IMR-90 (cell line): Measurements from ENCODE around the gene RET. TPM values are rescaled to one million over a fixed set of nuclear protein-coding genes. Genes with fewer than 3 reads are reported as not detected.

Source experiments
- ATAC-seq: fragments of 200-7000 bp; cut with Tn5 transposase; 2 replicates; pipeline ENCODE4 v1.9.1; 2020; ENCODE audit warnings: low read depth, mild to moderate bottlenecking, moderate library complexity
- BruUV-seq: library from RNA; stranded (reverse); fragments of 400-500 nt; replicated peaks from 2 replicates; lab custom pipeline; 2021; lab: Mats Ljungman, UMichigan
- CTCF ChIA-PET: fragments of 300-600 bp; formaldehyde crosslinking; extraction: SDS; loops from one replicate; lab custom pipeline; 2021; ENCODE audit warnings: antibody characterized with exemption; lab: Yijun Ruan, JAX
- POLR2A ChIA-PET: fragments of 300-600 bp; sonication (Branson Sonifier 250); formaldehyde crosslinking; loops from one replicate; lab custom pipeline; 2022; ENCODE audit warnings: antibody characterized with exemption; ENCODE audit not compliant: unreplicated experiment; lab: Charles Lee
- DNase-seq: peaks from one replicate; pipeline ENCODE4 v3.0.0; 2013
- H2AFZ ChIP-seq: replicated peaks from 2 replicates; pipeline ENCODE3; 2013; ENCODE audit warnings: low read length, mild to moderate bottlenecking; ENCODE audit not compliant: poor library complexity
- H2AK5ac ChIP-seq: 2 replicates; pipeline ENCODE4 v1.6.1; 2013; ENCODE audit warnings: low read depth, low read length, inconsistent platforms
- H2AK9ac ChIP-seq: replicated peaks from 2 replicates; pipeline ENCODE3; 2013; ENCODE audit warnings: mild to moderate bottlenecking, low read depth, low read length, moderate library complexity; ENCODE audit not compliant: poor library complexity
- H2BK120ac ChIP-seq: 2 replicates; pipeline ENCODE4 v1.6.1; 2013; ENCODE audit warnings: low read depth, low read length, inconsistent platforms
- H2BK15ac ChIP-seq: 3 replicates; pipeline ENCODE4 v1.6.1; 2013; ENCODE audit warnings: low read depth, low read length, inconsistent platforms
- H2BK20ac ChIP-seq: 2 replicates; pipeline ENCODE4 v1.6.1; 2013; ENCODE audit warnings: low read depth, mild to moderate bottlenecking, inconsistent platforms, low read length, moderate library complexity
- H2BK5ac ChIP-seq: 2 replicates; pipeline ENCODE4 v1.6.1; 2013; ENCODE audit warnings: mild to moderate bottlenecking, low read depth, low read length, inconsistent platforms; ENCODE audit not compliant: poor library complexity, severe bottlenecking
- H3K14ac ChIP-seq: replicated peaks from 2 replicates; pipeline ENCODE4 v1.6.1; 2013; ENCODE audit warnings: low read depth, low read length, inconsistent platforms
- H3K18ac ChIP-seq: 2 replicates; pipeline ENCODE4 v1.6.1; 2013; ENCODE audit warnings: low read depth, low read length, control low read depth
- H3K23ac ChIP-seq: 2 replicates; pipeline ENCODE4 v1.6.1; 2013; ENCODE audit warnings: low read depth, low read length, inconsistent platforms
- H3K27ac ChIP-seq: 2 replicates; pipeline ENCODE4 v1.5.1; 2013; ENCODE audit warnings: mild to moderate bottlenecking, control low read depth, low read length; ENCODE audit not compliant: insufficient read depth
- H3K27me3 ChIP-seq: 2 replicates; pipeline ENCODE4 v1.6.1; 2013; ENCODE audit warnings: low read length; ENCODE audit not compliant: control insufficient read depth, insufficient read depth
- H3K36me3 ChIP-seq: 2 replicates; pipeline ENCODE4 v1.6.1; 2013; ENCODE audit warnings: low read length, mixed read lengths; ENCODE audit not compliant: control insufficient read depth, insufficient read depth
- H3K4ac ChIP-seq: 2 replicates; pipeline ENCODE4 v1.6.1; 2013; ENCODE audit warnings: low read depth, low read length, inconsistent platforms
- H3K4me1 ChIP-seq: 2 replicates; pipeline ENCODE4 v1.6.1; 2013; ENCODE audit warnings: low read length, mixed read lengths; ENCODE audit not compliant: control insufficient read depth, insufficient read depth
- H3K4me2 ChIP-seq: 2 replicates; pipeline ENCODE4 v1.6.1; 2013; ENCODE audit warnings: low read depth, mild to moderate bottlenecking, control low read depth, low read length, moderate library complexity
- H3K4me3 ChIP-seq: 2 replicates; pipeline ENCODE4 v1.5.1; 2013; ENCODE audit warnings: low read depth, mild to moderate bottlenecking, control low read depth, low read length, moderate library complexity; ENCODE audit not compliant: insufficient read depth
- H3K56ac ChIP-seq: 2 replicates; pipeline ENCODE4 v1.6.1; 2013; ENCODE audit warnings: low read length, inconsistent platforms; ENCODE audit not compliant: insufficient read depth; ENCODE audit errors: extremely low read depth
- H3K79me1 ChIP-seq, 2 experiments: 2 replicates each; pipeline ENCODE4 v1.6.1; 2013; ENCODE audit warnings: low read length in 2 of 2, inconsistent platforms in 1 of 2, low read depth in 1 of 2
- H3K9ac ChIP-seq: 2 replicates; pipeline ENCODE4 v1.6.1; 2013; ENCODE audit warnings: low read depth, low read length, control low read depth
- H3K9me1 ChIP-seq: 2 replicates; pipeline ENCODE4 v1.6.1; 2013; ENCODE audit warnings: low read length, inconsistent platforms; ENCODE audit not compliant: insufficient read depth
- H3K9me3 ChIP-seq: 2 replicates; pipeline ENCODE4 v1.6.1; 2013; ENCODE audit warnings: low read length; ENCODE audit not compliant: control insufficient read depth, insufficient read depth
- H4K20me1 ChIP-seq: 2 replicates; pipeline ENCODE4 v1.6.1; 2013; ENCODE audit warnings: low read length, inconsistent platforms; ENCODE audit not compliant: insufficient read depth
- H4K5ac ChIP-seq: 2 replicates; pipeline ENCODE4 v1.6.1; 2013; ENCODE audit warnings: mild to moderate bottlenecking, low read depth, low read length, control low read depth
- H4K8ac ChIP-seq, 2 experiments: 2 replicates each; pipeline ENCODE4 v1.6.1; 2013; ENCODE audit warnings: low read depth in 2 of 2, low read length in 2 of 2, control low read depth in 1 of 2, inconsistent platforms in 1 of 2
- H4K91ac ChIP-seq: 2 replicates; pipeline ENCODE4 v1.6.1; 2013; ENCODE audit warnings: low read depth, low read length, inconsistent platforms; ENCODE audit not compliant: insufficient read depth
- BHLHE40 ChIP-seq: fragments of 150-350 bp; IDR thresholded peaks from 2 replicates; pipeline ENCODE4 v1.6.1; 2016; ENCODE audit warnings: mild to moderate bottlenecking, low read depth, low read length
- CHD1 ChIP-seq: IDR thresholded peaks from 2 replicates; pipeline ENCODE4 v1.6.1; 2012; ENCODE audit warnings: low read depth, low read length, improper control_type of control experiment
- CTCF ChIP-seq: conservative IDR thresholded peaks from 2 replicates; pipeline ENCODE4 v1.5.1; 2012; ENCODE audit warnings: mild to moderate bottlenecking, low read depth, low read length, improper control_type of control experiment
- ELK1 ChIP-seq: fragments of 150-350 bp; IDR thresholded peaks from 2 replicates; pipeline ENCODE4 v1.6.1; 2016; ENCODE audit warnings: low read depth, mild to moderate bottlenecking, low read length, moderate library complexity, borderline replicate concordance
- FOS ChIP-seq: fragments of 150-350 bp; IDR thresholded peaks from 2 replicates; pipeline ENCODE4 v1.6.1; 2016; ENCODE audit warnings: low read depth, low read length
- MAFK ChIP-seq: IDR thresholded peaks from 2 replicates; pipeline ENCODE4 v1.6.1; 2012; ENCODE audit warnings: low read depth, low read length, improper control_type of control experiment
- MAZ ChIP-seq: IDR thresholded peaks from 2 replicates; pipeline ENCODE4 v1.6.1; 2012; ENCODE audit warnings: low read depth, mild to moderate bottlenecking, low read length, improper control_type of control experiment, moderate library complexity, borderline replicate concordance
- MXI1 ChIP-seq: IDR thresholded peaks from 2 replicates; pipeline ENCODE4 v1.6.1; 2012; ENCODE audit warnings: low read depth, mild to moderate bottlenecking, low read length, moderate library complexity, borderline replicate concordance
- POLR2A ChIP-seq: IDR thresholded peaks from 2 replicates; pipeline ENCODE4 v1.6.1; 2012; ENCODE audit warnings: mild to moderate bottlenecking, low read depth, low read length
- RAD21 ChIP-seq: IDR thresholded peaks from 2 replicates; pipeline ENCODE4 v1.6.1; 2012; ENCODE audit warnings: low read length, improper control_type of control experiment
- RCOR1 ChIP-seq: IDR thresholded peaks from 2 replicates; pipeline ENCODE4 v1.6.1; 2012; ENCODE audit warnings: mild to moderate bottlenecking, low read length, improper control_type of control experiment; ENCODE audit not compliant: insufficient replicate concordance
- RFX5 ChIP-seq: IDR thresholded peaks from 2 replicates; pipeline ENCODE4 v1.8.0; 2012; ENCODE audit warnings: low read depth, mild to moderate bottlenecking, low read length, moderate library complexity
- SMC3 ChIP-seq: fragments of 150-350 bp; IDR thresholded peaks from 2 replicates; pipeline ENCODE4 v1.6.1; 2016; ENCODE audit warnings: low read depth, mild to moderate bottlenecking, antibody characterized with exemption, low read length, moderate library complexity
- USF2 ChIP-seq: fragments of 150-350 bp; IDR thresholded peaks from 2 replicates; pipeline ENCODE4 v1.6.1; 2017; ENCODE audit warnings: mild to moderate bottlenecking, antibody characterized with exemption, low read length, low read depth
- WGBS, 2 experiments: methylation state at CpG; one replicate each; pipeline versions ENCODE4 v1.1.5 to v1.1.7; 2013; ENCODE audit warnings: missing lambda C conversion rate in 2 of 2; ENCODE audit not compliant: insufficient read length in 1 of 2; ENCODE audit errors: extremely low coverage in 2 of 2; 5-methylcytosine and 5-hydroxymethylcytosine counted together
- dilution Hi-C: fragments of 300-500 bp; cut with HindIII; formaldehyde crosslinking; loops from one replicate; pipeline ENCODE4 v1.14.3; 2018; ENCODE audit warnings: low sequenced_read_pairs; ENCODE audit not compliant: unreplicated experiment
- in situ Hi-C: fragments of 300-500 bp; cut with MboI; formaldehyde crosslinking; loops from 3 replicates; pipeline ENCODE4 v1.14.3; 2019; ENCODE audit warnings: low sequenced_read_pairs, inconsistent platforms, mixed read lengths
- intact Hi-C: fragments of 100-400 bp; cut with micrococcal nuclease; formaldehyde crosslinking; loops from 2 replicates; pipeline ENCODE4 v1.10.0; 2022
- polyA plus RNA-seq, 3 experiments: library from polyadenylated mRNA; depleted of rRNA; stranded (reverse); fragments of >200 nt; gene quantifications; 2 replicates each; pipeline ENCODE4 v1.2.3, GENCODE V29; 2012; ENCODE audit warnings: low replicate concordance in 1 of 3
- total RNA-seq: library from RNA; depleted of rRNA; stranded (reverse); fragments of >200 nt; gene quantifications from 2 replicates; pipeline ENCODE4 v1.2.3, GENCODE V29; 2012

The RET gene
- total and polyA plus RNA-seq, 2 of the 4 experiments (the other 2 are of a cell fraction): 0.10 to 0.18 TPM

GRCh38 chr10:43136995-43137716 is 60.3 kb downstream of the RET start:
- Histone ChIP-seq H3K4ac (peak overlapping the region; percentile 91), H4K91ac (peak overlapping the region; percentile 93), H3K4me2 (peak overlapping the region; percentile 93), H3K14ac (peak overlapping the region; percentile 95), H4K20me1 (peaks cover 24% of the 10 kb centered on the region), H3K9me3 (no peaks in the 10 kb centered on the region), H3K36me3 (no peaks in the 10 kb centered on the region), H4K8ac (peak overlapping the region; percentile 92 to 99; a peak in 3 of 4 replicates), H2BK20ac (peak overlapping the region; percentile 51), H3K23ac (peak overlapping the region; percentile 77), H2BK15ac (no peak overlapping the region), H3K4me3 (peak overlapping the region; percentile 98), H3K18ac (peak overlapping the region; percentile 84), H2AK9ac (peak overlapping the region; percentile 86), H2AK5ac (peak overlapping the region; percentile 41), H2BK5ac (peak overlapping the region; percentile 86), H2BK120ac (peak overlapping the region; percentile 92), H3K56ac (peak overlapping the region; percentile 89), H3K79me1 (peaks cover 9 to 38% of the 10 kb centered on the region in 2 experiments; a peak in 3 of 4 replicates), H3K9ac (peak overlapping the region; percentile 95), H3K27me3 (peaks cover 2% of the 10 kb centered on the region; the same call in 1 of the 2 replicates), H2AFZ (peak overlapping the region; percentile 94), H4K5ac (peak overlapping the region; percentile 96), H3K9me1 (peaks cover 5% of the 10 kb centered on the region; the same call in 1 of the 2 replicates), H3K27ac (peak overlapping the region; percentile 94), H3K4me1 (peaks cover 6% of the 10 kb centered on the region)
- dilution Hi-C loops: no loop called here
- 3% methylated on average over 7 of the region's 27 CpGs; no CpG with 5 or more reads in 1 of the 2 experiments for WGBS, 2 experiments
- CTCF ChIA-PET: no interaction called here
- no peak; the same call in 1 of the 2 replicates for ATAC-seq
- BruUV-seq: no TSS peak
- peak; percentile 21 for DNase-seq
- POLR2A ChIA-PET: interaction anchor here (1.4 kb wide), 1 partner anchor 8 kb away, joined by 6 read pairs; no protein-coding TSS in a partner anchor
- intact Hi-C loops: loop anchor here (5.0 kb wide), 1 partner anchor 270 kb away; the partner anchor contains the start of gene HNRNPF
- in situ Hi-C loops: loop anchor here (25.0 kb wide), 1 partner anchor 1850 kb away; the partner anchor contains the start of gene DEPP1
- TF ChIP-seq BHLHE40 (no peak), USF2 (no peak), MAZ (no peak), RAD21 (no peak), RCOR1 (no peak), CTCF (no peak), POLR2A (no peak), RFX5 (no peak), MXI1 (no peak), ELK1 (no peak), FOS (no peak), MAFK (no peak), CHD1 (no peak), SMC3 (no peak)
